WI38 (cell line): ENCODE data around the gene HCK.

ENCODE experiments used
- H3K4me3 ChIP-seq: 2 replicates; pipeline ENCODE4 v1.5.1; 2011; ENCODE audit warnings: low read depth, mild to moderate bottlenecking, control low read depth, low read length
- TF ChIP-seq, protein P1 (sequence below): IDR thresholded peaks from 2 replicates; pipeline ENCODE4 v1.5.1; 2012; ENCODE audit warnings: low read depth, mild to moderate bottlenecking, control low read depth, low read length

HCK gene

DNA sequence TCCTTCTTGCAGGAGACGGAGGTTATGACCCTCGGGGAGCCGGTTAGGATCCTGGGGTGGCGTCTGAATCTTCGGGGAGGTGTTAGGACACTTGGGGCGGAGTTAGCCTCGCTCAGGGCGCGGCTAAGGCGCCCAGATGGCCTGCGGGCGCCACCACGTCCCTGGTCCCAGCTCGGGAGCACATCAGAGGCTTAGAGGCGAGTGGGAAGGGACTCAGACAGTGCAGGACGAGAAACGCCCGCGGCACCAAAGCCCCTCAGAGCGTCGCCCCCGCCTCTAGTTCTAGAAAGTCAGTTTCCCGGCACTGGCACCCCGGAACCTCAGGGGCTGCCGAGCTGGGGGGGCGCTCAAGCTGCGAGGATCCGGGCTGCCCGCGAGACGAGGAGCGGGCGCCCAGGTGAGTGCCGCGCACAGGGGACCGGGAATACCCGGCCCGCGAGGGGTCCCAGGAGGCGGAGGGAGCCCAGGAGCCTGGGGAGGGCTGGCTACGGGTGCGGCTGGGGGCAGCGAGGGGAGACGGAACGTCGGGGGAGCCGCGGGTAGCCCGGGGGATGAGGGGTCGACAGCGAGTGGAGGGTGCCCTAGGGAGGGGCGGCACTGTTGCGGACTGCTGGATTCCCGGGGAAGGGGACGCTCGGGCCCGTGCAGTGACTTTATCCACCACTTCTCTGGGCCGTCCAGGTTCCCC, at the start of gene HCK:
Gene HCK, plus strand, starts transcription at position 153 of the 688 bp plus-strand sequence.
- no peak within 1 kb of the TSS for H3K4me3 ChIP-seq
- TF ChIP-seq, protein P1, sequence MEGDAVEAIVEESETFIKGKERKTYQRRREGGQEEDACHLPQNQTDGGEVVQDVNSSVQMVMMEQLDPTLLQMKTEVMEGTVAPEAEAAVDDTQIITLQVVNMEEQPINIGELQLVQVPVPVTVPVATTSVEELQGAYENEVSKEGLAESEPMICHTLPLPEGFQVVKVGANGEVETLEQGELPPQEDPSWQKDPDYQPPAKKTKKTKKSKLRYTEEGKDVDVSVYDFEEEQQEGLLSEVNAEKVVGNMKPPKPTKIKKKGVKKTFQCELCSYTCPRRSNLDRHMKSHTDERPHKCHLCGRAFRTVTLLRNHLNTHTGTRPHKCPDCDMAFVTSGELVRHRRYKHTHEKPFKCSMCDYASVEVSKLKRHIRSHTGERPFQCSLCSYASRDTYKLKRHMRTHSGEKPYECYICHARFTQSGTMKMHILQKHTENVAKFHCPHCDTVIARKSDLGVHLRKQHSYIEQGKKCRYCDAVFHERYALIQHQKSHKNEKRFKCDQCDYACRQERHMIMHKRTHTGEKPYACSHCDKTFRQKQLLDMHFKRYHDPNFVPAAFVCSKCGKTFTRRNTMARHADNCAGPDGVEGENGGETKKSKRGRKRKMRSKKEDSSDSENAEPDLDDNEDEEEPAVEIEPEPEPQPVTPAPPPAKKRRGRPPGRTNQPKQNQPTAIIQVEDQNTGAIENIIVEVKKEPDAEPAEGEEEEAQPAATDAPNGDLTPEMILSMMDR, result no peak

DNA sequence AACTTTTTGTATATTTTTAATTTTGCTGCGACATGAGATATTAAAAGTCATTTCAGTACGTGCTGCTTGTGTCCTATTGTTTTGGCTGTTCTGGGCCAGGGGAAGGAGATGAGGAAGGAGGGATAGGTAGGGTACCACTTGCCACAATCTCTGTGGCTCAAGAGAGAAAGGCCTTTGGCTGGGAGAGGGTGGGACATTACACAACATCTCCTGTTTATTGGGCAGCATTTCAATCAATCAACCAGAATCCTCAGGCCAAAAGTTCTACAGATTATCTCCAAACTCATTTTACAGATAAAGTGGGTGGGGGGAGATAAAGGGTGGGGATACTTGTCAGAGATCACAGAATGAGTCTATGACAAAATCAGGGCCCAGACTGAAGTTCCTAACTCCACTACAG, 48.7 kb upstream of the HCK start:
- H3K4me3 ChIP-seq, result no peak overlapping the region
- TF ChIP-seq, protein P1, result no peak

DNA sequence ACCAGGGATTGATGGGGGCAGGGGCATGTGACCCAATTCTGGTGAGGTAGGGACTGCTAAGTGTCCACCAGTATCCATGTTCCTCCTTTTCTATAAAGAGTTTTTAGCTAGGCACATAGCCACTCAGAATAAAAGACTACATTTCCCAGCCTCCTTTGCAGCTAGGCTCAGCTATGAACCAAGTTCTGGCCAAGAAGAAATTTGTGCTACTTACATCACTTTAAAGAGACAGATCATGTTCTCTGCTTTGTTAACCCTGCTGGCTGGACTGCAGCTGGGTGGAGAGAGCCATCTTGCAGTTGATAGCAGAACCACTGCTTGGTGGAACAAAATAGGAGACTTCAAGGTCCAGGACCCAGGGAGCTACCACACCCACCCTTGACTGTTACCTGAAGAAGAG, 47.1 kb upstream of the HCK start:
- TF ChIP-seq, protein P1, result no peak

DNA sequence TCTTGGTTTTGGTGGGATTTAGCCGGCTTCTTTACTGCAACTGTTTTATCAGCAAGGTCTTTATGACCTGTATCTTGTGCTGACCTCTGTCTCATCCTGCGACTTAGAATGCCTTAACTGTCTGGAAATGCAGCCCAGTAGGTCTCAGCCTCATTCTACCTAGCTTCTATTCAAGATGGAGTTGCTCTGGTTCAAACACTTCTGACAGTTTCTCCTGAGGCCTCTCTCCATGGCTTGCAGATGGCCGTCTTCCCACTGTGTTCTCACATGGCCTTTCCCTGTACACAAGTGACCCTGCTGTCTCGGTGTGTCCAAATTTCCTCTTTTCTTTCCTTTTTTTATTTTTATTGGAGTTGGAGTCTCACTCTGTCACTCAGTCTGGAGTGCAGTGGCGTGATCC, 46.0 kb upstream of the HCK start:
- H3K4me3 ChIP-seq, result no peak overlapping the region
- TF ChIP-seq, protein P1, result no peak

More for the DNA sequence above, 47.1 kb upstream of the HCK start:
- H3K4me3 ChIP-seq, result no peak overlapping the region

DNA sequence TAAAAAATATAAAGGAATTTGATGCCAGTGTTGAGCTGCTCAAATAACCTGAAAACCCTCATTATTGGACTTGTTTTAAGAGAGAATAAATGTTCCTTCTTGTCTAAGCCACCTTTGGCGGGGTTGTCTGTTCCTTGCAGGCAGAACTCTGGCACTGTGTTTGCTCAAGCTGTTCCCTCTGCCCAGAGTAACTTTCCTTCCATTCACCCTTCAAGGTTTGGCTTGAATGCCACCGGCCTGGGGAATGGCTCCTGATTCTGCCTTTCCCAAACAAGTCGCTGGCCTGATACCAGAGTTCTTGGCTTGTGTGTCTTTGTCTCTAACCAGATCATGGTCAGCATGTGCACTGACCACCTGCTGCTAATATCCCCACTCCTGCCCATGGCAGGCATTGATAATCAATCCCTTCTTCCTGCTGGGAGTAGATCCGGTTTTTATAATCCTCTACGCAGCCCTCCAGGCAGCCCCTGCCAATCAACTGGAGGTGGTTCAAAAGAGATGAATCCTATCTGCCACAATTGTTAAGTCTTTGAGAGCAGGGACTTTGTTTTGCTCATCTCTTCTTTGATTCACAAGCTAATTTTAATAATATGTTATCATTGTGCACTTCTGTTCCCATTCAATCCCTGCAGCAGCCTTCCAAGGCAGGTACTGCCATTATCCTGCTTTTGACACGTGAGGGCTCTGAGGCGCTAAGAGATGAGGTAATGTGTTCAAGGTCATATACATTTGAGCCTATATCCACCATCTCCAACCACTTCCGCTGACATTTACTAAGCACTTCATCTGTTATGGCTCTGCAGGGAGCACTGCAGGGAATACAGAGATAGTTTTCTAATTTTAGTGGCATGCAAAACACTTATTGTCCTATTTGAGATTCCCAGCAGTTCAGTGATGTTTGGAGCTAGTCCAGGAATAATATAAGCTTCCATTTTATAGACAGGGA, 44.9 kb upstream of the HCK start:
- TF ChIP-seq, protein P1, result no peak
- no peak overlapping the region for H3K4me3 ChIP-seq

DNA sequence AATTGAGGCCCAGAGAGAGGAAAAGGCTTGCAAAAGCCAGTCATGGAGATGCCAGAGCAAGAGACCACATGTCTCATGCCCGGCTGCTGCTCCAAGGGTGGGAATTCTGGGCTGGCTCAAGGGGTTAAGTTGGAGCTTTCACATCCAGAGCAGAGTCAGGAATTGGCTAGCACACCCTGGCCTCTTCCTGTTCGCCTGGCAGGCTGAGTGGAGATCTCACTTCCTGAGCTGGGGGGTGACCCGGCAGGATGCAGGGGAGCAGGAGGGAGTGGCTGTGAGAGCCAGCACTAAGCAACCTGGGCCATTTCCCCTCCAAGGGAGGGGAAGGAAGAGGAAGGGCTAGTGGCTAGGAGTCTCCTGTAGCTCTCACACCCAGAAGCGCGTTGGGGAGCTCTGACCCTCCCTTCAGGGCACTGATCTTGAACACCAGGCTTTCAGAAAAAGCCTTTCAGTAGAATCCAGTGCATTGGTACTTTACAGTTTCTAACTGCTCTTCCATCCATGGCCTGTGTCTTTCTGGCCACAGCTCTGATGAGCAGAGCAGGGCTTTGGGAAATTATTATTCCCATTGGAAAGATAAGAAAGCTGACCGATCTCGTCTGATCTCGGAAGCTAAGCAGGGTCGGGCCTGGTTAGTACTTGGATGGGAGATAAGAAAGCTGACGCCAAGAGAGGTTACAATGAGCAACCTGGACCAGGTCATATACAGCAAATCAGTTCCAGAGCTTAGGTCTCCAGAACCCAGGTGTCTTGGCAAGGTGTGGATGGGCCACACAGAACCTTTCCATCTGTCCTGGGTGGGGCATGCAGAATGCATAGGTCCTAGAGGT, 44.0 kb upstream of the HCK start:
- H3K4me3 ChIP-seq, result no peak overlapping the region
- TF ChIP-seq, protein P1, result no peak
